Measurements from ENCODE around the gene CABCOCO1.

Gene CABCOCO1, protein sequence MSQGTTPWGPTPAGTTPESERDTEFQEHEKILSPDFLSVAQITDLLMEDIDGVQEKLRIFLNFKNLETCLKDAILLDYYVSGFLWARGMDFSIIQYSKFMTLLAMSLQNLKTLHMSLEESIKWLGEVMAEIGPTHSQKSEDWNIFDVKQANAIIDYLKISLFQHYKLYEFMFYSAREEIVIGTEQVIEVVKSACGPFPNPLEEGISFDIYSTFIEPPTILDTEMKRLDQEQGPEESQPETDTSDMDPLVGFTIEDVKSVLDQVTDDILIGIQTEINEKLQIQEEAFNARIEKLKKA

DNA sequence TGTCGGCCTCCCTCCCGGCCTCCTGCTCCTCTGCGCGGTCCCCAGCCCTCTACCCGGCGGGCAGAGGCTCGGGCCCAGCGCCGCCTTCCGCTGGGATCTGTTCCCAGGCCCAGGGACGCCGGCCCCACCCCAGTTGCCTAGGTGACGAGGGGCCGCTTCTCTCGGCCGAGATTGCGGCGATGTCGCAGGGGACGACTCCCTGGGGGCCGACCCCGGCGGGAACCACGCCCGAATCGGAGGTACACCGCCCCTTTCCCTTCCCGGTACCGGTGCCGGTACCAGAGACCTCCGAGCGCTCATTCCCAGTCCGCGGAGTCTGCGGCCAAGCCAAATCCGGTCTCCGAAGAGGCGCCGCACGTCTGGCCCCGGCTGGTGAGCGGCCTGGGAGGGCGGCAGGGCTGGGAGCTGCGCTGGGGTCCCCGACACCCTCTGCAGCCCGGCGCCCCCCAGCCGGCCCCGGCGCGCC is at the start of gene CABCOCO1:
Gene CABCOCO1 (plus strand): TSS at position 136 of the 466 bp plus-strand sequence. CDS start 44 bp downstream, at position 180.
- Mint-ChIP-seq H3K9me3 (no peaks in the 10 kb centered on the region), H3K4me1 (no peaks in the 10 kb centered on the region), H3K27me3 (peaks cover 13% of the 10 kb centered on the region), H3K36me3 (no peaks in the 10 kb centered on the region), H3K27ac (no peak within 1 kb of the TSS), H3K4me3 (no peak within 1 kb of the TSS)
- DNase-seq (ENCODE audit: low spot score in 2 of 2) (no peak), ATAC-seq (ENCODE audit: low read depth) (no peak)

DNA sequence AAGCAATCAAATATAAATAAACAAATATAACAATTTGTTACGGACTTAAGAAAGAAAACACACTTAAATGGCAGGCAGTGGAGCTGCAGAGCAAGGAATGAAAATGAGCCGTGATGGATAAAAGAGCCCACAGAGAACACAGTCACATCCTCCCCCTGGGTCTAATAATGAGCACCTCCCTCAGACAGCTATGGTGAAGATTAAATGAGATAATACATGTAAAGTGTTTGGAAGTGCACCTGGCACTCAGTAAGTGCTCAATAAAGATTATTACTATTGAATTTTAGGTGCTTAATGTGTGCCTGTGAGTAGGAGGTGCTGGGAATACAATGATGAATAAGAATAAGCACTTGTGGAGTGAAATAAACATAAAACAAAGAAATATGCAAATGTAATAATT is 49.1 kb upstream of the CABCOCO1 start:
- H3K4me1 Mint-ChIP-seq: no peaks in the 10 kb centered on the region
- H3K4me3 Mint-ChIP-seq: no peak overlapping the region
- H3K36me3 Mint-ChIP-seq: no peaks in the 10 kb centered on the region
- H3K9me3 Mint-ChIP-seq: no peaks in the 10 kb centered on the region
- DNase-seq (ENCODE audit: low spot score in 2 of 2) (no peak), ATAC-seq (ENCODE audit: low read depth) (no peak)
- H3K27ac Mint-ChIP-seq: no peak overlapping the region
- H3K27me3 Mint-ChIP-seq: peaks cover 2% of the 10 kb centered on the region

GRCh38 chr10:61616611-61617010 is 46.1 kb upstream of the CABCOCO1 start:
- no peak overlapping the region for H3K27ac Mint-ChIP-seq
- no peaks in the 10 kb centered on the region for H3K9me3 Mint-ChIP-seq
- ATAC-seq (ENCODE audit: low read depth): no peak
- DNase-seq (ENCODE audit: low spot score in 2 of 2): no peak
- H3K4me1 Mint-ChIP-seq: no peaks in the 10 kb centered on the region
- no peaks in the 10 kb centered on the region for H3K36me3 Mint-ChIP-seq
- H3K27me3 Mint-ChIP-seq: peaks cover 4% of the 10 kb centered on the region
- H3K4me3 Mint-ChIP-seq: no peak overlapping the region

DNA sequence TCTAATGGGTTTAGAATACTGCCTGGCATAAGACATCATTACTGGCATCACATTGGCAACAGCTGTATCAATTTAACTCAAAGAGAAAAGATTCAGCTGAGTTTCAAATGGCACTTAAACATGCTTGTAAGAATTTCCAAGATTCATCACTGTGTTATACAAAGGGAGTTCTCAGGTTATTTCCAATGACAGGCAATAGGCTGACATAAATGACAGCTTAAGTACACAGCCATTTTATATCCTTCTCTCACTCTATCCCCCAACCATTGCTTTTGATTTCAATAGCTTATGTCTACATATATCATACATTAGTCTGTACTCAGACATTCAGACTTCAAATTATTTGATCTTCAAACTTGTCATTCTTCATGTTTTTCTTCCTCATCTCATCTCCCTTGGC is 45.5 kb upstream of the CABCOCO1 start:
- no peak for ATAC-seq (ENCODE audit: low read depth)
- Mint-ChIP-seq H3K4me3 (no peak overlapping the region), H3K9me3 (no peaks in the 10 kb centered on the region), H3K27me3 (peaks cover 5% of the 10 kb centered on the region), H3K27ac (no peak overlapping the region), H3K4me1 (no peaks in the 10 kb centered on the region), H3K36me3 (no peaks in the 10 kb centered on the region)
- DNase-seq (ENCODE audit: low spot score in 2 of 2): no peak

GRCh38 chr10:61617586-61617985 is 45.1 kb upstream of the CABCOCO1 start:
- DNase-seq (ENCODE audit: low spot score in 2 of 2) (no peak), ATAC-seq (ENCODE audit: low read depth) (no peak)
- H3K27me3 Mint-ChIP-seq: peaks cover 5% of the 10 kb centered on the region

GRCh38 chr10:61618388-61618961 is 44.3 kb upstream of the CABCOCO1 start:
- DNase-seq (ENCODE audit: low spot score in 2 of 2) (no peak), ATAC-seq (ENCODE audit: low read depth) (no peak)
- Mint-ChIP-seq H3K27ac (no peak overlapping the region), H3K27me3 (peaks cover 5% of the 10 kb centered on the region), H3K4me3 (no peak overlapping the region), H3K9me3 (no peaks in the 10 kb centered on the region), H3K4me1 (no peaks in the 10 kb centered on the region), H3K36me3 (no peaks in the 10 kb centered on the region)

More at GRCh38 chr10:61617586-61617985, 45.1 kb upstream of the CABCOCO1 start:
- Mint-ChIP-seq H3K27ac (no peak overlapping the region), H3K9me3 (no peaks in the 10 kb centered on the region), H3K36me3 (no peaks in the 10 kb centered on the region), H3K4me3 (no peak overlapping the region), H3K4me1 (no peaks in the 10 kb centered on the region)

- Mint-ChIP-seq H3K9me3 (no peaks in the 10 kb centered on the region), H3K27ac (no peak overlapping the region), H3K4me1 (no peaks in the 10 kb centered on the region), H3K36me3 (no peaks in the 10 kb centered on the region), H3K27me3 (peaks cover 5% of the 10 kb centered on the region), H3K4me3 (no peak overlapping the region)
- ATAC-seq (ENCODE audit: low read depth): no peak
- no peak for DNase-seq (ENCODE audit: low spot score in 2 of 2)
Measured at GRCh38 chr10:61620506-61620905, 42.2 kb upstream of the CABCOCO1 start.

DNA sequence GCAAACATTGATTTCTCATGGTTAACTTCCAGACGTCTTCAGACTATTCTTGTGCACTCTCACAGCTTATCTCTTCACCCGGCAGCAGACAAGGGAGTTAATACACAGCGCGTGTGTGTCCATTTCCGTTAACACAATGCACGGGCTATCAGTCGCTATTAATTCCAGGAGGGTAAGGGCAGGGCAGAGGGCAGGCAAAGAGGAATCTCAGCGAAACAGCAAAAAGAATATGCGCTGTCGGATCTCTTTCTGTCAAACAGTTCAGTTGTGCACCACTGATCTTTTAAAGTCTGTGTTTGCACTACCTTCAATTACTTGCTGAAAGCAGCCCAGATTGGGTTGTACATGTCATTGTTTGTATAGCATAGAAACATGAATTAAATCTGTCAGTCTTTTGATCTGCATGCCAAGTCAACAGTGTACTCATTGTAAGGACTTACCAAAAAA is 41.1 kb upstream of the CABCOCO1 start:
- no peaks in the 10 kb centered on the region for H3K9me3 Mint-ChIP-seq
- no peaks in the 10 kb centered on the region for H3K4me1 Mint-ChIP-seq
- no peak overlapping the region for H3K4me3 Mint-ChIP-seq

GRCh38 chr10:61623161-61623560 is 39.6 kb upstream of the CABCOCO1 start:
- Mint-ChIP-seq H3K36me3 (no peaks in the 10 kb centered on the region), H3K27me3 (peaks cover 12% of the 10 kb centered on the region), H3K4me1 (no peaks in the 10 kb centered on the region), H3K27ac (no peak overlapping the region), H3K9me3 (no peaks in the 10 kb centered on the region), H3K4me3 (no peak overlapping the region)
- ATAC-seq (ENCODE audit: low read depth) (no peak), DNase-seq (ENCODE audit: low spot score in 2 of 2) (no peak)

More for the DNA sequence above, 41.1 kb upstream of the CABCOCO1 start:
- DNase-seq (ENCODE audit: low spot score in 2 of 2): no peak
- Mint-ChIP-seq H3K27me3 (peaks cover 12% of the 10 kb centered on the region), H3K36me3 (no peaks in the 10 kb centered on the region), H3K27ac (no peak overlapping the region)
- ATAC-seq (ENCODE audit: low read depth): no peak

- Mint-ChIP-seq H3K27ac (no peak overlapping the region), H3K4me1 (no peaks in the 10 kb centered on the region), H3K27me3 (peaks cover 12% of the 10 kb centered on the region), H3K9me3 (no peaks in the 10 kb centered on the region), H3K4me3 (no peak overlapping the region), H3K36me3 (no peaks in the 10 kb centered on the region)
- DNase-seq (ENCODE audit: low spot score in 2 of 2) (no peak), ATAC-seq (ENCODE audit: low read depth) (no peak)
Measured at GRCh38 chr10:61626209-61626608, 36.5 kb upstream of the CABCOCO1 start.

DNA sequence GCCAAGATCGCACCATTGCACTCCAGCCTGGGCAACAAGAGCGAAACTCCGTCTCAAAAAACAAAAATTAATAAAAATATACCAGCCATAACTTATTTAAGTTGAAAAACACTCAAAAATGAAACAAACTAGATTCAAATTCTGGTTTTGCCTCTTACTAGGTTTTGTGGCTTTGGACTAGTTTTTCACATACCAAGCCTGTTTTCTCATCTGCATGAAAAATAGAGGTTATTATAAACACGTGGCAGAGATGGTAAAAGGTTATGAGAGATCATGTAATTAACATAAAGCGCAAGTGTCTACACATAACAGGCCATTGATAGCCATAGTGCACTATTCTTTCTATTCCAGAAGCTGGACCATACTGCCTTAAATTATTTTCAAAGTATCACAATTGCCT is 35.5 kb upstream of the CABCOCO1 start:
- H3K27ac Mint-ChIP-seq: no peak overlapping the region
- no peaks in the 10 kb centered on the region for H3K9me3 Mint-ChIP-seq
- peaks cover 8% of the 10 kb centered on the region for H3K27me3 Mint-ChIP-seq
- H3K4me1 Mint-ChIP-seq: no peaks in the 10 kb centered on the region
- H3K4me3 Mint-ChIP-seq: no peak overlapping the region
- ATAC-seq (ENCODE audit: low read depth): no peak
- DNase-seq (ENCODE audit: low spot score in 2 of 2): no peak
- H3K36me3 Mint-ChIP-seq: no peaks in the 10 kb centered on the region

GRCh38 chr10:61628151-61628874 is 34.4 kb upstream of the CABCOCO1 start:
- DNase-seq (ENCODE audit: low spot score in 2 of 2) (no peak), ATAC-seq (ENCODE audit: low read depth) (no peak)
- Mint-ChIP-seq H3K27me3 (peaks cover 8% of the 10 kb centered on the region), H3K36me3 (no peaks in the 10 kb centered on the region), H3K4me3 (no peak overlapping the region), H3K4me1 (no peaks in the 10 kb centered on the region), H3K27ac (no peak overlapping the region), H3K9me3 (no peaks in the 10 kb centered on the region)

DNA sequence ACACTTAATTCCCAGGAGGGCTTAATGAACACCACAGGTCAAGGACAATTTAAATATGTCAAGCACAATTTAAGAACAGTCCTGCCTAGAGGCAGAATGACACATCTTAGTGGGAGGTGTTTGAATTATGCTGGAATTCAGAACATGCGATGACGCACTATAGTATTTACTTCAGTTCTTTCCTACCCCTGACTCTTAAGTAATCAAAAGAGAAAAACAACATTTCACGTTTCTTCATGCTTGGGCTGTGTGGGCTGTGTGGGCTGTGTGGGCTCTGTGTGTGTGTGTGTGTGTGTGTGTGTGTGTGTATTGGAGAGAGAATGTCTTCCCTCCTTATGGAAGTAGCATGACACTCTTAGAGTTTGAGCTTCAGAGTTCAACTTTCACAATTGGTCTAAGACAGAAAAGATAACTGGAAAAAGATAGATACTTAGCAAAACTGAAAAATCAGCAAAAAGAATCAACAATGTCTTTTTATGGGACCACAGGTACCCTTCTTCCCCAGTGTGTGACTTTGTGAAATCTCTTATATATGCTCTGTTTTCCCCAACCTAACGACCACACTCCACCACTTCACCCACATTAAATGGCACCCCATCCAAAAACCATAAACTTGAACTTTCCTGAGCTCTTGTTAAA is 33.7 kb upstream of the CABCOCO1 start:
- DNase-seq (ENCODE audit: low spot score in 2 of 2): no peak
- no peaks in the 10 kb centered on the region for H3K9me3 Mint-ChIP-seq
- H3K27me3 Mint-ChIP-seq: peaks cover 6% of the 10 kb centered on the region
- ATAC-seq (ENCODE audit: low read depth): no peak
- H3K36me3 Mint-ChIP-seq: no peaks in the 10 kb centered on the region
- no peak overlapping the region for H3K27ac Mint-ChIP-seq
- H3K4me3 Mint-ChIP-seq: no peak overlapping the region
- no peaks in the 10 kb centered on the region for H3K4me1 Mint-ChIP-seq

DNA sequence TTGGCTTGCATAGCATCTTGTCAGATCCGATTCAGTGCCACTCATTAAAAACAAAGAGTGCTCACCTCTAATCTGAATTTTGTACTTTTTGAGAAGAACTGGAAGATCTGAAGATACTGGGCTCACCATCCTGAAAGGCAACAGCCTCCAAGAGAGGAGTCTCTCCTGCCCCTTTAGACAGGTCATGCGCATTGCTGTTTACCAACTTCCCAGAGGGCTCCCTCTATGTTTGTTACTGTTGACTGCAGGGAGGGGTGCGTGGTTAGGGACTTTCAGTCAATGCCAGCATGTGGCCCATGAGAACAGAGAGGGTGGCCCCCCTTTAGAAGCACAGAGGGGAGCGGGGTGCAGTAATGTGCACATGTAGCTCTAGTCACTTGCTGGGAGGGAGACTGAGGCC is 33.2 kb upstream of the CABCOCO1 start:
- ATAC-seq (ENCODE audit: low read depth) (no peak), DNase-seq (ENCODE audit: low spot score in 2 of 2) (no peak)
- Mint-ChIP-seq H3K9me3 (no peaks in the 10 kb centered on the region), H3K27ac (no peak overlapping the region), H3K4me1 (no peaks in the 10 kb centered on the region), H3K36me3 (no peaks in the 10 kb centered on the region), H3K27me3 (peaks cover 6% of the 10 kb centered on the region), H3K4me3 (no peak overlapping the region)
